ENCODE data around the gene ORAI2. TPM values are rescaled to one million over a fixed set of nuclear protein-coding genes. Genes with fewer than 3 reads are reported as not detected.
"Not testable (repeated sequence)": the region's sequence is repeated elsewhere in the genome, so short reads cannot be mapped to it uniquely, and the experiment has no call there.

ORAI2 gene
- total and polyA plus RNA-seq, 8 donors: 4.1 to 13.5 (median 7.1) TPM

DNA sequence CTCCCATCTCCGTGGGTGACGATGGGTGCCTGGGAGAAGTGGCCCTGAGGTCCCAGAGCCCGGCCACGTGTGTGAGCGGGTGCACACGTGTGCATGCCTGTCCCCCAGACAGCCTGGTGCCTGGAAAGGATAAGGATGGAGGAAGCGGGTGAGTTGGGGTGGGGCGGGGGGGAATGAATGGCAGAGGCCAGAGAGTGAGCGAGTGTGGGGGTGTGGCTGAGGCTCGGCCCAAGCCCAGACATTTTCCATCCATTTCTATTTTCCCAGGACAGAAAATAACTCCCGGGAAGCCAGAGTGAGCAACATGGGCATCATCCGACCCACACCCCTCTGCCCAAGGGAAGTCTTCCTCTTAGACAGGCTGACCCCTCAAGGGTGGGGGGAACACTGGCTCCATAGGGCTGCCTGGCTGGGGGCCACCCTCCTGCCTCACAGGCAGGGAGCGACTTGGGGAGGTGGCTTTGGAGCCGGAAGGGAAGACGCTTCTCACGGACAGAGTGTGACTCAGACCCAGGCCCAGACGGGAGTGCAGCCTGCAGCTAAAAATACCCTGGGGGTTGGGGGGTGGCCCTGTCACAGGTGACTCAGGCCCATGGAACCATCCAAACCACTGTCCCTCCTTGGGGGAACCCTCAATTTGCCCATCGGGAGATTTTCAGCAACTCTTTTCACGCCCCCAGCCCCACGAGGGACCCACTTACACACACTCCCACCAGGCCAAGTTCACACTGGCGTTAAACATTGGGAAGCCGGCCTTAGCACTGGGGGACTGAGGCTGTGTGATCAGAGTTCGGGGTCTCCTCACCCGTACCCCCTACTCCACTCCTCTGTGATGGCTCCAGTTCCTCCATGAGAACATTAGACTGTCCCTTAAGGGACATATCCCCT lies 72.2 kb downstream of the ORAI2 start:
- WGBS, 2 donors: 81 to 90% methylated on average over 5 of the region's 24 CpGs
- H3K36me3 ChIP-seq; H3K27ac ChIP-seq; intact Hi-C loops (cut with DNase I); H3K4me3 ChIP-seq; H3K27me3 ChIP-seq; H3K4me1 ChIP-seq; FAIRE-seq; H3K9me3 ChIP-seq: not testable (repeated sequence)
- ATAC-seq (peak in 3 of 4 donors; percentile 24 to 45 (median 41)), DNase-seq (peak in 2 of 6 donors; percentile 10 to 36)

Small RNA genes within 50 kb of the gene (microRNA-seq; reads per million reads assigned to microRNA genes)
- gene MIR4467 (0 to 1.2 reads per million in 2 donors), gene MIR5090 (0.77 to 2.4 reads per million in 2 donors), gene MIR548O (0 reads per million in 2 donors)

Other genes starting within 250 kb of the ORAI2 start
- 1 to 10 TPM; 1.3 to 5.1 (median 2.0) TPM for gene SH2B2, start 146.7 kb upstream of the ORAI2 start, total RNA-seq
- 1 to 10 TPM; 2.1 to 4.4 TPM for gene SH2B2, start 146.7 kb upstream of the ORAI2 start, polyA plus RNA-seq
- not detected for gene SPDYE6, start 77.1 kb upstream of the ORAI2 start, total RNA-seq
- not detected for gene SPDYE6, start 77.1 kb upstream of the ORAI2 start, polyA plus RNA-seq
- 10 to 100 TPM in 4 of 6 donors, 1 to 10 TPM in 2; 9.1 to 13.8 (median 10.8) TPM for gene PRKRIP1, start 37.2 kb upstream of the ORAI2 start, total RNA-seq
- gene PRKRIP1, start 37.2 kb upstream of the ORAI2 start, polyA plus RNA-seq: 10 to 100 TPM; 34.3 to 40.1 TPM
- gene ALKBH4, start 31.3 kb downstream of the ORAI2 start, total RNA-seq: 1 to 10 TPM; 3.5 to 6.9 (median 5.3) TPM
- gene ALKBH4, start 31.3 kb downstream of the ORAI2 start, polyA plus RNA-seq: 1 to 10 TPM; 7.3 to 9.3 TPM
- 1 to 10 TPM; 5.1 to 9.3 (median 7.6) TPM for gene LRWD1, start 31.4 kb downstream of the ORAI2 start, total RNA-seq
- gene LRWD1, start 31.4 kb downstream of the ORAI2 start, polyA plus RNA-seq: 10 to 100 TPM; 12.3 to 18.4 TPM
- gene POLR2J, start 45.3 kb downstream of the ORAI2 start, total RNA-seq: 10 to 100 TPM; 16.5 to 20.6 (median 17.7) TPM
- gene POLR2J, start 45.3 kb downstream of the ORAI2 start, polyA plus RNA-seq: 10 to 100 TPM; 56.3 to 59.8 TPM
- gene RASA4B, start 84.2 kb downstream of the ORAI2 start, total RNA-seq: 10 to 100 TPM in 2 of 6 donors, 1 to 10 TPM in 4; 7.8 to 12.9 (median 8.4) TPM
- 10 to 100 TPM; 39.2 to 93.4 TPM for gene RASA4B, start 84.2 kb downstream of the ORAI2 start, polyA plus RNA-seq
- 10 to 100 TPM in 1 of 6 donors, 1 to 10 TPM in 5; 6.0 to 10.9 (median 6.7) TPM for gene UPK3BL2, start 110.1 kb downstream of the ORAI2 start, total RNA-seq
- gene UPK3BL2, start 110.1 kb downstream of the ORAI2 start, polyA plus RNA-seq: 10 to 100 TPM; 20.3 to 38.4 TPM
- gene SPDYE2, start 117.7 kb downstream of the ORAI2 start, total RNA-seq: under 1 TPM in 4 of 6 donors, not detected in 2; 0.12 to 0.19 (median 0.13) TPM
- under 1 TPM; 0.21 to 0.34 TPM for gene SPDYE2, start 117.7 kb downstream of the ORAI2 start, polyA plus RNA-seq
- 10 to 100 TPM in 5 of 6 donors, 1 to 10 TPM in 1; 8.3 to 18.8 (median 11.9) TPM for gene POLR2J3, start 139.0 kb downstream of the ORAI2 start, total RNA-seq
- 100 to 1,000 TPM in 1 of 2 donors, 10 to 100 TPM in 1; 49.5 to 116 TPM for gene POLR2J3, start 139.0 kb downstream of the ORAI2 start, polyA plus RNA-seq
- 10 to 100 TPM in 5 of 6 donors, 1 to 10 TPM in 1; 8.7 to 33.8 (median 18.1) TPM for gene RASA4, start 183.2 kb downstream of the ORAI2 start, total RNA-seq
- 100 to 1,000 TPM in 1 of 2 donors, 10 to 100 TPM in 1; 60.8 to 128 TPM for gene RASA4, start 183.2 kb downstream of the ORAI2 start, polyA plus RNA-seq
- gene UPK3BL1, start 209.2 kb downstream of the ORAI2 start, total RNA-seq: 10 to 100 TPM in 2 of 6 donors, 1 to 10 TPM in 4; 2.9 to 11.8 (median 5.5) TPM
- gene UPK3BL1, start 209.2 kb downstream of the ORAI2 start, polyA plus RNA-seq: 100 to 1,000 TPM in 1 of 2 donors, 10 to 100 TPM in 1; 72.2 to 168 TPM
- not detected for gene SPDYE2B, start 216.7 kb downstream of the ORAI2 start, total RNA-seq
- gene SPDYE2B, start 216.7 kb downstream of the ORAI2 start, polyA plus RNA-seq: not detected
- 1 to 10 TPM; 1.4 to 9.7 (median 3.7) TPM for gene POLR2J2, start 238.1 kb downstream of the ORAI2 start, total RNA-seq
- 1 to 10 TPM; 5.1 to 6.1 TPM for gene POLR2J2, start 238.1 kb downstream of the ORAI2 start, polyA plus RNA-seq

All from pancreas (tissue), 10 donors.